Keratinocyte (primary cell): ENCODE measurements around the gene ARSI. TPM values are rescaled to one million over a fixed set of nuclear protein-coding genes. Genes with fewer than 3 reads are reported as not detected.

Source experiments
- DNase-seq: peaks from one replicate; pipeline ENCODE4 v3.0.0-alpha.2; 2011; ENCODE audit warnings: low read depth, missing footprints, low spot score
- FAIRE-seq: peaks from 2 replicates; lab custom pipeline; 2011; peaks lifted over from hg19 to GRCh38; lab: Jason Lieb, UNC
- H2AFZ ChIP-seq: 2 replicates; pipeline ENCODE4 v1.6.0; 2012; ENCODE audit warnings: low read length, control low read depth, inconsistent platforms; ENCODE audit not compliant: control insufficient read depth
- H3K27ac ChIP-seq: 2 replicates; pipeline ENCODE4 v1.5.1; 2011; ENCODE audit warnings: low read length; ENCODE audit not compliant: control insufficient read depth, insufficient read depth
- H3K27me3 ChIP-seq: 3 replicates; pipeline ENCODE4 v1.6.0; 2011; ENCODE audit warnings: low read length; ENCODE audit not compliant: control insufficient read depth, insufficient read depth; ENCODE audit errors: extremely low read depth
- H3K36me3 ChIP-seq, 2 experiments: 2 replicates in 1 of 2; 3 replicates in 1 of 2; pipeline ENCODE4 v1.5.1; 2011; ENCODE audit warnings: low read length in 2 of 2, mild to moderate bottlenecking in 1 of 2; ENCODE audit not compliant: control insufficient read depth in 2 of 2, insufficient read depth in 2 of 2; ENCODE audit errors: extremely low read depth in 1 of 2
- H3K4me1 ChIP-seq: 3 replicates; pipeline ENCODE4 v1.5.1; 2011; ENCODE audit warnings: low read length; ENCODE audit not compliant: control insufficient read depth, insufficient read depth; ENCODE audit errors: extremely low read depth
- H3K4me2 ChIP-seq: 3 replicates; pipeline ENCODE4 v1.6.0; 2011; ENCODE audit warnings: low read depth, low read length; ENCODE audit not compliant: control insufficient read depth, insufficient read depth; ENCODE audit errors: extremely low read depth
- H3K4me3 ChIP-seq, 3 experiments: fragments of 200-600 bp in 1 of 3; sonication (generic) in 1 of 3; 2 replicates in 2 of 3; 3 replicates in 1 of 3; pipeline ENCODE4 v1.5.1; 2011 to 2016; ENCODE audit warnings: low read length in 3 of 3, mild to moderate bottlenecking in 3 of 3, control low read depth in 2 of 3, inconsistent platforms in 1 of 3, low read depth in 1 of 3, mixed read lengths in 1 of 3, mixed run types in 1 of 3, moderate library complexity in 1 of 3; ENCODE audit not compliant: control insufficient read depth in 2 of 3, insufficient read depth in 2 of 3; ENCODE audit errors: extremely low read depth in 1 of 3
- H3K79me2 ChIP-seq: 2 replicates; pipeline ENCODE4 v1.6.0; 2012; ENCODE audit warnings: low read length; ENCODE audit not compliant: control insufficient read depth, insufficient read depth
- H3K9ac ChIP-seq: 3 replicates; pipeline ENCODE4 v1.6.0; 2011; ENCODE audit warnings: low read length; ENCODE audit not compliant: control insufficient read depth, insufficient read depth; ENCODE audit errors: extremely low read depth
- H3K9me1 ChIP-seq: 3 replicates; pipeline ENCODE4 v1.6.0; 2011; ENCODE audit warnings: low read length; ENCODE audit not compliant: control insufficient read depth, insufficient read depth; ENCODE audit errors: extremely low read depth
- H3K9me3 ChIP-seq: 2 replicates; pipeline ENCODE4 v1.5.1; 2012; ENCODE audit warnings: low read depth, low read length; ENCODE audit not compliant: control insufficient read depth
- H4K20me1 ChIP-seq: 3 replicates; pipeline ENCODE4 v1.6.0; 2011; ENCODE audit warnings: low read length; ENCODE audit not compliant: control insufficient read depth, insufficient read depth; ENCODE audit errors: extremely low read depth
- EZH2 ChIP-seq: IDR thresholded peaks from one replicate; pipeline ENCODE4 v1.6.1; 2012; ENCODE audit warnings: inconsistent platforms, mild to moderate bottlenecking, low read length, moderate library complexity
- dilution Hi-C: fragments of 300-500 bp; cut with MboI; formaldehyde crosslinking; loops from one replicate; pipeline ENCODE4 v1.7.0; 2020; ENCODE audit warnings: low sequenced_read_pairs; ENCODE audit not compliant: extremely low pct_ligation_motif_present
- polyA plus RNA-seq, 5 experiments: library from polyadenylated mRNA; depleted of rRNA in 3 of 5; stranded (reverse) in 3 of 5; stranded (forward) in 1 of 5; unstranded in 1 of 5; fragments of >200 nt; gene quantifications; 1 replicate in 1 of 5; 2 replicates in 3 of 5; 3 replicates in 1 of 5; pipeline versions ENCODE4 v1.2.1 to v1.2.3, GENCODE V29; 2011 to 2012; ENCODE audit warnings: missing spikeins in 2 of 5, low read depth in 1 of 5, low replicate concordance in 1 of 5
- TF ChIP-seq, protein P1 (sequence below), 3 experiments: IDR thresholded peaks in 1 of 3; conservative IDR thresholded peaks in 1 of 3; optimal IDR thresholded peaks in 1 of 3; 2 replicates in 2 of 3; 3 replicates in 1 of 3; pipeline versions ENCODE3 to v1.5.1; 2011; ENCODE audit warnings: low read length in 3 of 3, mild to moderate bottlenecking in 3 of 3, moderate library complexity in 2 of 3, control low read depth in 1 of 3, inconsistent platforms in 1 of 3; ENCODE audit not compliant: insufficient read depth in 2 of 3; ENCODE audit errors: extremely low read depth in 1 of 3

The ARSI gene
- polyA plus RNA-seq, 1 donor (not counting 4 experiments of a cell fraction or from before 2014, with no cell fraction given), result 1.7 TPM

DNA sequence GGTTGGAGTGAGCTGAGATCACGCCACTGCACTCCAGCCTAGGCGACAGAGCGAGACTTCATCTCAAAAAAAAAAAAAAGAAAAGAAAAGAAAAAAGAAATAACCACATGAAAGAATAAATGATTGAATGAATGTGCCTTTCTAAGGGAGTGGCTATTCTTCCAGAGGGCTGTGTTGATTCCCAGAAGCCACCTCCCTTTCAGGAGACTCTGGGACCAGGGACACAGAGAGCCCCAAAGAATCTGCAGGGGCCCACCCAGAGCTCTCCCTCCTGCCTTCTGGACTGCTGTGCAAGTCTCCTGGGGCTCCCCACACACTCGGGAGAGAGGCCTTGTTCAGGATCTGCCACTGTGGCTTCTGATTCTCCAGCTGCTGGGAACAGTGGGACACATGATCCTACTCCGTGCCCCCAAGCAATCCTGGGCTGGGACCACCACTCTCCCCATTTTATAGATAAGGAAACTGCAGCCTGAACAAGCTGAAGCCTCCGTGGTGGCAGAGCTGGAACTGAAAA is 36.8 kb downstream of the ARSI start:
- no peak overlapping the region for H3K4me2 ChIP-seq
- FAIRE-seq (no peak), DNase-seq (no peak)
- no peak overlapping the region for H3K27ac ChIP-seq
- no peaks in the 10 kb centered on the region for H3K79me2 ChIP-seq
- H2AFZ ChIP-seq, result no peak overlapping the region
- no peaks in the 10 kb centered on the region for H4K20me1 ChIP-seq
- TF ChIP-seq EZH2, result no peak
- TF ChIP-seq, protein P1, sequence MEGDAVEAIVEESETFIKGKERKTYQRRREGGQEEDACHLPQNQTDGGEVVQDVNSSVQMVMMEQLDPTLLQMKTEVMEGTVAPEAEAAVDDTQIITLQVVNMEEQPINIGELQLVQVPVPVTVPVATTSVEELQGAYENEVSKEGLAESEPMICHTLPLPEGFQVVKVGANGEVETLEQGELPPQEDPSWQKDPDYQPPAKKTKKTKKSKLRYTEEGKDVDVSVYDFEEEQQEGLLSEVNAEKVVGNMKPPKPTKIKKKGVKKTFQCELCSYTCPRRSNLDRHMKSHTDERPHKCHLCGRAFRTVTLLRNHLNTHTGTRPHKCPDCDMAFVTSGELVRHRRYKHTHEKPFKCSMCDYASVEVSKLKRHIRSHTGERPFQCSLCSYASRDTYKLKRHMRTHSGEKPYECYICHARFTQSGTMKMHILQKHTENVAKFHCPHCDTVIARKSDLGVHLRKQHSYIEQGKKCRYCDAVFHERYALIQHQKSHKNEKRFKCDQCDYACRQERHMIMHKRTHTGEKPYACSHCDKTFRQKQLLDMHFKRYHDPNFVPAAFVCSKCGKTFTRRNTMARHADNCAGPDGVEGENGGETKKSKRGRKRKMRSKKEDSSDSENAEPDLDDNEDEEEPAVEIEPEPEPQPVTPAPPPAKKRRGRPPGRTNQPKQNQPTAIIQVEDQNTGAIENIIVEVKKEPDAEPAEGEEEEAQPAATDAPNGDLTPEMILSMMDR (optimal IDR thresholded peaks at IDR 0.05 in 1 of 3, IDR thresholded peaks at IDR 0.05 in 1 of 3, conservative IDR thresholded peaks at IDR 0.05 in 1 of 3; ENCODE audit: extremely low read depth in 1 of 3, insufficient read depth in 2 of 3, low read length in 3 of 3), result no peak
- H3K4me1 ChIP-seq, result peaks cover 24% of the 10 kb centered on the region
- H3K36me3 ChIP-seq, result no peaks in the 10 kb centered on the region
- H3K27me3 ChIP-seq, result no peaks in the 10 kb centered on the region
- dilution Hi-C loops, result no loop called here
- H3K9me1 ChIP-seq, result peaks cover 4% of the 10 kb centered on the region
- no peaks in the 10 kb centered on the region for H3K9me3 ChIP-seq
- H3K4me3 ChIP-seq, result no peak overlapping the region
- no peak overlapping the region for H3K9ac ChIP-seq

DNA sequence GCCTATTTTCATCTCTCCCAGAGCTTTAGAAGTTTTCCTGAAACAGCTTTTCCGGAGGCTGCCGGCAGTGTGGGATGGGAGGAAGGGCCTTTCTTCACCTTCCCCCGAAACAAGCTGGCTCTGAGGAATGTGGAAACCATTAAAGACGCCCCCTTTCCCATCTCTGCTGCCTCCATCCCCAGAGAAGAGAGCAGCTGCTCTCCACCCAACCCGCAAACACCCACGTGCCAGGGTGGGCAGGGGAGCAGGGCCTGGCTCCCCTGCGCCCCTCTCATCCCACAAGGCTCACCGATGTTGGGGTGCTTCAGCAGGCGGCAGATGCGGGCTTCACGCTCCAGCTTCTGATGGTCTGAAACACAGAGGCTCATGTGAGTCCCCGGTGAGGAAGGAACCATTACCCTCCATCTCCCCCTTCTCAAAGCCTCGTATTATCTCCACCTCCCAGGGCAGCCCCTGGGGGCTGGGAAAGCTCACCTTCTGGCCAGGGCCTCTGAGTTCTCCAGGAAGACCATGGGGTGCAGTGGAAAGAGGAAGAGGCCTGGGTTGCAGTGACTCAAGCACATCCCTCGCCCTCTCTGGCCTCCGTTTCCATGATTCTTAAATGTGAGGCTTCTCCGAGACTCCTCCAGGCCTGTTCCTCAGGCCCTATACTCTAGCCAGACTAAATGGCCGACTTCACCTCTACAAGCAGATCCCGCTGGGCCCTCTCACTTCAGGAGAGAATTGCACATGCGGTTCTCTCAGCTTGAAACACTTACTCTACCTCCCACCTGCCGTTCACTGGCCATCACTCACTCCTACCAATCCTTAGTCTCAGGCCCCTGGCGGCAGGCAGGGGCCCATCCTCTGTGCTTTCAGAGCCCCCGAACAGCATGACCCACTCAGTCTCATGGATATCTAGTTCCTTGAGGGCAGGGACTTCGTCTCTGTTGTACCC is 37.8 kb downstream of the ARSI start:
- no peaks in the 10 kb centered on the region for H4K20me1 ChIP-seq
- H3K9me3 ChIP-seq, result no peaks in the 10 kb centered on the region
- H3K9me1 ChIP-seq, result peaks cover 4% of the 10 kb centered on the region
- peak overlapping the region; percentile 49 for H3K9ac ChIP-seq
- no peaks in the 10 kb centered on the region for H3K36me3 ChIP-seq
- FAIRE-seq (no peak), DNase-seq (no peak)
- peak overlapping the region; percentile 29 for H3K4me2 ChIP-seq
- H3K27me3 ChIP-seq, result no peaks in the 10 kb centered on the region
- TF ChIP-seq, protein P1 (optimal IDR thresholded peaks at IDR 0.05 in 1 of 3, IDR thresholded peaks at IDR 0.05 in 1 of 3, conservative IDR thresholded peaks at IDR 0.05 in 1 of 3; ENCODE audit: extremely low read depth in 1 of 3, insufficient read depth in 2 of 3, low read length in 3 of 3), result no peak
- TF ChIP-seq EZH2, result no peak
- no peak overlapping the region for H3K4me3 ChIP-seq
- dilution Hi-C loops, result no loop called here
- H2AFZ ChIP-seq, result no peak overlapping the region
- peak overlapping the region; percentile 22 for H3K27ac ChIP-seq
- no peaks in the 10 kb centered on the region for H3K79me2 ChIP-seq
- H3K4me1 ChIP-seq, result peaks cover 24% of the 10 kb centered on the region
